ENCODE results near the gene LPP. TPM values are rescaled to one million over a fixed set of nuclear protein-coding genes. Genes with fewer than 3 reads are reported as not detected.

Gene LPP
- total RNA-seq, 4 donors from 2014 or later, result 56.0 to 65.7 (median 58.1) TPM

DNA sequence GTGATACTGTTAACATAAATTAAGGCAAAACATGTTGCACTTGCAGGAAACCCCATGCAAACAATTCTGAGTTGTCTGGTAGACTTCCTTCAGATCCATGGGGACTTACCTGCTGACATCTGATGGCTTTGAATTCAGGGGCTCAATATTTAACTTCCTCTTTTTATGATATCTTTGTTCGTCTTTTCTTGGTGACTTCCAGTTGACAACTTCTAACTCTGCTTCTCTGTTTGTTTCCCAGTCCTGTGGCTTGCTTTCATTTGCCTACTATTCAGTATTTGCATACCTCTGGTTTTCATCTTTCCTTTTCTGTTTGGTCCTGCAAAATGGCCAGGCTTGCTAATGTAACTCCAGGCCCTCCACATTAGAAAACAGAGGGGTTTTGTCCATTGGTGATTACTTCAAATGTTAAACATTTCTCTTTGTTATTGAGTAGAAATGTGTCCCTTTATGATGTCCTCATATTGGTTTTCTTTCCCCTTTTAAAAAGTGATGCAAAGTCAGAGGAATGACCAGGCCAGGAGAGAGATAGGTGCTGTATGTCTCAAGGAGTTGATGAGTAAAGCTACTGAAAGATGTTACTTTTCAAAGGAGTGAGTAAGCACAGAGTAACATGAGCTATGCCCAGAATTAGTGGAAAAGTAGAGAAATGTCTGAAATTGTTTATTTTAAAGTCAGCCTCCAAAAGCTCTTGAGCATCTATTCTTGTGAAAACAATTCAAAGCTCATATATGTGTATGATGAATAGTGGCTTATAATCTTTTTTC is 335.9 kb downstream of the LPP start:
- Histone ChIP-seq H3K4me1 (peaks cover 13% of the 10 kb centered on the region in 2 donors), H3K4me3 (no peak overlapping the region), H3K27ac (peak overlapping the region; percentile 14 to 44 (median 30)), H3K36me3 (peaks cover 0 to 4% of the 10 kb centered on the region in 2 donors), H3K9me3 (no peaks in the 10 kb centered on the region), H3K27me3 (no peaks in the 10 kb centered on the region)
- TF ChIP-seq, protein P1, sequence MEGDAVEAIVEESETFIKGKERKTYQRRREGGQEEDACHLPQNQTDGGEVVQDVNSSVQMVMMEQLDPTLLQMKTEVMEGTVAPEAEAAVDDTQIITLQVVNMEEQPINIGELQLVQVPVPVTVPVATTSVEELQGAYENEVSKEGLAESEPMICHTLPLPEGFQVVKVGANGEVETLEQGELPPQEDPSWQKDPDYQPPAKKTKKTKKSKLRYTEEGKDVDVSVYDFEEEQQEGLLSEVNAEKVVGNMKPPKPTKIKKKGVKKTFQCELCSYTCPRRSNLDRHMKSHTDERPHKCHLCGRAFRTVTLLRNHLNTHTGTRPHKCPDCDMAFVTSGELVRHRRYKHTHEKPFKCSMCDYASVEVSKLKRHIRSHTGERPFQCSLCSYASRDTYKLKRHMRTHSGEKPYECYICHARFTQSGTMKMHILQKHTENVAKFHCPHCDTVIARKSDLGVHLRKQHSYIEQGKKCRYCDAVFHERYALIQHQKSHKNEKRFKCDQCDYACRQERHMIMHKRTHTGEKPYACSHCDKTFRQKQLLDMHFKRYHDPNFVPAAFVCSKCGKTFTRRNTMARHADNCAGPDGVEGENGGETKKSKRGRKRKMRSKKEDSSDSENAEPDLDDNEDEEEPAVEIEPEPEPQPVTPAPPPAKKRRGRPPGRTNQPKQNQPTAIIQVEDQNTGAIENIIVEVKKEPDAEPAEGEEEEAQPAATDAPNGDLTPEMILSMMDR (IDR thresholded peaks at IDR 0.05 in 4 of 5, conservative IDR thresholded peaks at IDR 0.05 in 1 of 5), result no peak
- TF ChIP-seq POLR2A (IDR thresholded peaks at IDR 0.05), result no peak
- in situ Hi-C loops (cut with MboI; ENCODE audit: low sequenced_read_pairs in 4 of 4) (no loop called here), intact Hi-C loops (cut with DNase I; ENCODE audit: low total_unique reads) (no loop called here)
- ATAC-seq (no peak), DNase-seq (no peak)

DNA sequence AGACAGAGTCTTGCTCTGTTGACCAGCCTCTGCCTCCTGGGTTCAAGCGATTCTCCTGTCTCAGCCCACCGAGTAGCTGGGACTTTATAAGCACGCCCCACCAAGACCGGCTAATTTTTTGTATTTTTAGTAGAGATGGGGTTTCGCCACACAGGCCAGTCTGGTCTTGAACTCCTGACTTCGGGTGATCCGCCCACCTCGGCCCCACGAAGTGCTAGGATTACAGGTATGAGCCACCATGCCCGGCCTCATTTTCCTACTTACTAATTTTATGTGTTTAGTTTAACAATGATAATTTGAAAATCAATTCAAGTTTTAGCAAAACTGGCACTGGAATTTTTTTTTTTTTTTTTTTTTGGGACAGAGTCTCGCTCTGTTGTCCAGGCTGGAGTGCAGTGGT is 336.5 kb downstream of the LPP start:
- Histone ChIP-seq H3K27ac (peak overlapping the region; percentile 44 to 71 (median 54)), H3K4me1 (peaks cover 13% of the 10 kb centered on the region in 2 donors), H3K27me3 (no peaks in the 10 kb centered on the region), H3K9me3 (no peaks in the 10 kb centered on the region), H3K36me3 (no peaks in the 10 kb centered on the region), H3K4me3 (no peak overlapping the region)
- TF ChIP-seq POLR2A (IDR thresholded peaks at IDR 0.05), result no peak
- TF ChIP-seq, protein P1 (IDR thresholded peaks at IDR 0.05 in 4 of 5, conservative IDR thresholded peaks at IDR 0.05 in 1 of 5), result no peak
- in situ Hi-C loops (cut with MboI; ENCODE audit: low sequenced_read_pairs in 4 of 4), result no loop called here
- intact Hi-C loops (cut with DNase I; ENCODE audit: low total_unique reads), result no loop called here
- no peak for DNase-seq
- ATAC-seq, result no peak

DNA sequence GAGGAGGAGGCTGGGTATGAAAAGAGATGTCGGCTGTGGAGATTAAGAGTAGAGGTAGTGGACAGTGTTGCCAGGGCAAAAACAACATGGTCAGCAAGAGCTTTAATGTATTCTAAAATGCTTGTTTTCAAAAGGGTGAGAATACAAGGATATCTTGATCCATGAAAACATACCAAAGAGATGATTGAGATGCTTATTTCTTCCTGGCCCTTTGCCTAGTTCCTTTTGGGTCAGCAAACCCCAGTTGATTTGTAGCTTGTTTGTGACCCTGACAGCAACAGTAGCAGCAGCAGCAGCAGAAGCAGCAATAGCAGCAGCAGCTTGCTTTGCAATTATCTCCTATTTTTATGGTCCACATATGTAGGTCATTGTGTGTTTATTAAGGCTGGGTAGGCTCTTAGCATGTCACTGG is 337.3 kb downstream of the LPP start:
- DNase-seq (no peak), ATAC-seq (peak; percentile 56 to 61)
- Histone ChIP-seq H3K27ac (peak overlapping the region; percentile 44 to 71 (median 54)), H3K4me3 (no peak overlapping the region), H3K9me3 (no peaks in the 10 kb centered on the region), H3K27me3 (no peaks in the 10 kb centered on the region), H3K4me1 (peaks cover 13% of the 10 kb centered on the region in 2 donors), H3K36me3 (no peaks in the 10 kb centered on the region)
- in situ Hi-C loops (cut with MboI; ENCODE audit: low sequenced_read_pairs in 4 of 4), result no loop called here
- intact Hi-C loops (cut with DNase I; ENCODE audit: low total_unique reads), result no loop called here
- TF ChIP-seq, protein P1 (IDR thresholded peaks at IDR 0.05 in 4 of 5, conservative IDR thresholded peaks at IDR 0.05 in 1 of 5), result no peak
- no peak for TF ChIP-seq POLR2A (IDR thresholded peaks at IDR 0.05)

DNA sequence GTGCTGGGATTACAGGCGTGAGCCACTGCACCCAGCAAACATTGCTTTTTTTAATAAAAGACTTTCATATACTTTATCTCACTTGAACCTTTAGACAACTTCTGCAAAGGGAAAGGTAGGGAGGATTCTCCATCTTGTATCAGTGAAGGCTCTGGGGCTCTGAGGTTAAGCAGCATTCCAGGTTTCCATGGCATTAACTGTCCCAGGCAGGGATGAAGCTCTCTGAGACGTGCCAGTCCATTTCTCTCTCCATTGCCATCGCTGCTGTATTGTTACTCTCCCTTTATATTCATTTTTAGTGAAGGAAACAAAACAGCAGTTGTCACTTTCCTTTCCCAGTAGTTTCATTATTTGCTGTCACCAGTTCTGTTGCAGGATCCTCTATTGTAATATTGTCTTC is 342.4 kb downstream of the LPP start:
- peaks cover 7% of the 10 kb centered on the region in 2 donors for H3K4me1 ChIP-seq
- no peaks in the 10 kb centered on the region for H3K27me3 ChIP-seq
- no peaks in the 10 kb centered on the region for H3K36me3 ChIP-seq
- H3K4me3 ChIP-seq, result no peak overlapping the region
- no peak overlapping the region for H3K27ac ChIP-seq
- DNase-seq, result no peak
- in situ Hi-C loops (cut with MboI; ENCODE audit: low sequenced_read_pairs in 4 of 4), result no loop called here
- no peak for ATAC-seq
- TF ChIP-seq POLR2A (IDR thresholded peaks at IDR 0.05), result no peak
- TF ChIP-seq, protein P1 (IDR thresholded peaks at IDR 0.05 in 4 of 5, conservative IDR thresholded peaks at IDR 0.05 in 1 of 5), result no peak
- intact Hi-C loops (cut with DNase I; ENCODE audit: low total_unique reads), result no loop called here
- H3K9me3 ChIP-seq, result no peaks in the 10 kb centered on the region

Measured in gastrocnemius medialis (tissue), 4 donors.